Spleen (tissue), 11 donors: ENCODE results near the gene C4B. TPM values are rescaled to one million over a fixed set of nuclear protein-coding genes. Genes with fewer than 3 reads are reported as not detected.
"Not testable (repeated sequence)": the region's sequence is repeated elsewhere in the genome, so short reads cannot be mapped to it uniquely, and the experiment has no call there.

ENCODE experiments used
- DNase-seq: peaks from one replicate; pipeline ENCODE4 v3.0.0-alpha.2; 2020
- H3K27ac ChIP-seq, 8 donors: fragments of 200-600 bp; sonication (generic) in 7 of 8; 1 replicate in 4 of 8; 2 replicates in 4 of 8; pipeline versions ENCODE4 v1.5.0 to v1.8.0; 2016 to 2021; ENCODE audit warnings: inconsistent platforms in 4 of 8, mild to moderate bottlenecking in 4 of 8, moderate library complexity in 1 of 8
- H3K27me3 ChIP-seq, 7 donors: fragments of 200-600 bp; sonication (generic) in 6 of 7; replicated peaks in 1 of 7; 1 replicate in 4 of 7; 2 replicates in 3 of 7; pipeline versions ENCODE4 v1.5.0 to v1.8.0; 2016 to 2021; ENCODE audit warnings: inconsistent platforms in 3 of 7, mild to moderate bottlenecking in 1 of 7
- H3K36me3 ChIP-seq, 6 donors: fragments of 200-600 bp; sonication (generic) in 5 of 6; 1 replicate in 4 of 6; 2 replicates in 2 of 6; pipeline versions ENCODE4 v1.5.0 to v1.8.0; 2016 to 2021; ENCODE audit warnings: inconsistent platforms in 2 of 6
- H3K4me1 ChIP-seq, 6 donors: fragments of 200-600 bp; sonication (generic) in 5 of 6; 1 replicate in 3 of 6; 2 replicates in 3 of 6; pipeline versions ENCODE4 v1.5.0 to v1.8.0; 2016 to 2021; ENCODE audit warnings: inconsistent platforms in 3 of 6
- H3K4me3 ChIP-seq, 8 donors: fragments of 200-600 bp; sonication (generic) in 7 of 8; 1 replicate in 4 of 8; 2 replicates in 4 of 8; pipeline versions ENCODE4 v1.5.0 to v1.8.0; 2016 to 2021; ENCODE audit warnings: inconsistent platforms in 4 of 8, mild to moderate bottlenecking in 4 of 8, moderate library complexity in 2 of 8
- H3K9me3 ChIP-seq, 8 donors: fragments of 200-600 bp; sonication (generic) in 7 of 8; 1 replicate in 4 of 8; 2 replicates in 4 of 8; pipeline versions ENCODE4 v1.5.0 to v1.8.0; 2016 to 2021; ENCODE audit warnings: inconsistent platforms in 4 of 8
- POLR2A ChIP-seq, 3 donors: fragments of 450-650 bp; IDR thresholded peaks; one replicate each; pipeline ENCODE4 v1.5.1; 2017; ENCODE audit warnings: antibody characterized with exemption in 3 of 3, mild to moderate bottlenecking in 1 of 3
- POLR2AphosphoS5 ChIP-seq, 3 donors: sonication (generic); formaldehyde crosslinking; IDR thresholded peaks; one replicate each; pipeline ENCODE4 v1.5.1; 2017; ENCODE audit warnings: antibody characterized with exemption in 3 of 3
- WGBS, 5 donors: extraction: QIAGEN DNeasy Blood & Tissue Kit in 3 of 5; methylation state at CpG; one replicate each; pipeline versions ENCODE4 v1.1.5 to v1.1.7; 2013 to 2018; 5-methylcytosine and 5-hydroxymethylcytosine counted together
- intact Hi-C: fragments of 100-400 bp; cut with DNase I; formaldehyde crosslinking; loops from one replicate; pipeline ENCODE4 v1.15.0; 2023; ENCODE audit warnings: low total_unique reads
- polyA plus RNA-seq, 3 donors: library from polyadenylated mRNA; stranded (reverse); fragments of 200-250 nt; gene quantifications; one replicate each; pipeline ENCODE4 v1.2.1, GENCODE V29; 2013
- total RNA-seq, 7 donors: library from RNA; depleted of rRNA in 3 of 7; stranded (reverse); fragments of >200 nt in 3 of 7; fragmentation: NEBNext Ultra II Directional in 4 of 7; extraction: Animal tissue kit (Norgen Biotek cat#: 25700) in 4 of 7; gene quantifications; one replicate each; pipeline versions ENCODE4 v1.1.0 to v1.2.1, GENCODE V29; 2016 to 2021
- TF ChIP-seq, protein P1 (sequence below), 11 experiments: fragments of 200-600 bp in 7 of 11; fragments of 450-650 bp in 4 of 11; sonication (generic) in 4 of 11; IDR thresholded peaks in 8 of 11; conservative IDR thresholded peaks in 3 of 11; 1 replicate in 7 of 11; 2 replicates in 4 of 11; pipeline versions ENCODE4 v1.4.0 to v1.8.0; 2016 to 2021; ENCODE audit warnings: antibody characterized with exemption in 11 of 11, inconsistent platforms in 4 of 11, mild to moderate bottlenecking in 1 of 11
- donor health status: healthy with polysubstance abuse.
- donor health status: DM: no; HTN: no; CAD: no; lungs with moderate emphysema.
- donor health status: DM: no; HTN: no; CAD: no.
- donor health status: Bipolar disorder and iron deficiency.
- donor health status: healthy.
- donor health status: DM: no; HTN: no; CAD: no.
- donor health status: DM: yes; HTN: yes; CAD: no.

Gene C4B
- total and polyA plus RNA-seq, 10 donors = 57.8 to 308 (median 103) TPM

DNA sequence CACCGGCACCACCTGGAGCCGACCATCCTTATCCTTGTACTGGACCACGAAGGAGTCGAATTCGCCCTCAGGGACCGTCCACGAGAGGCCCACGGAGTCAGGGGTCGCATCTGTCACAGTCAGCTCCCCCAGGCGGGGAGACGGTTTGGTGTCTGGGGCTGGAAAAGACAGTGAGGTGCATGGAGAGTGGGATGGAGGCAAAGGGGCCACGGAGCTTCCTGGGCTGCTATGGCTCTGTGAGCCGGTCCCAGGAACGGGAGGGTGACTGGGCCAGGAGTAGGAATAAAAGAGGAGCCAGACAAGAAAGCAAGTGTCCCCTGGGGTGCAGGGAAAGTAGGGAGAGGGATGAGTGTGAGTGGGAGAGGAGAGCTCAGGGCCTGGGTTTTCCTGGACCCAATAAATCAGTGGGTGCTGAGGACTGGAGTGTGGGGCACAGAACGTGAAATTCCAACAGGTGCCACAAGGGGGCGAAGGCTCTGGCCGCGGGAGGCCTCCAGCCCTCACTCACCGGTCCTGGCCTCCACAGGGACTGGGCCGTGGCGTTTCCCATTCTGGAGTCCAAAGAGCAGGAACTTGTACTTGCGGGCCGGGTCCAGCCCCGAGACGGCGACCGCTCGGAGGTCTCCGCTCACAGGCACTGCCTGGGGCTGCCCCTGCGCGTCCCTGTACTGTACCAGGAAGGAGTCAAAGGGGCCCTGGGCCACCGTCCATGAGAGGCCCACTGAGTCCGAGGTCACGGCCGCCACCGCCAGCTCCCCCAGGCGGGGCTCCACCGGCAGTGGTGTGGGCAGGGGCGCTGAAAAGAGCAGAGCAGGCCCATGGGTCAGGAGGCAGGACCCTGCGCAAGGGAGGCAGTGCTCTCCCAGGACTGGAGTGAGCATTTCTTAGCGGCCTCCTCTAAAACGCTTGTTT lies 33.5 kb downstream of the C4B start:
- Histone ChIP-seq H3K27ac (peak overlapping the region in 5 of 8 donors; percentile 16 to 67 (median 60)), H3K4me1 (peaks cover 0 to 30% (median 21%) of the 10 kb centered on the region in 6 donors), H3K4me3 (peak overlapping the region in 1 of 8 donors; percentile 25), H3K27me3 (no peaks in the 10 kb centered on the region), H3K36me3 (peaks cover 0 to 18% (median 0%) of the 10 kb centered on the region in 6 donors), H3K9me3 (no peaks in the 10 kb centered on the region)
- intact Hi-C loops = no loop called here
- TF ChIP-seq, protein P1, sequence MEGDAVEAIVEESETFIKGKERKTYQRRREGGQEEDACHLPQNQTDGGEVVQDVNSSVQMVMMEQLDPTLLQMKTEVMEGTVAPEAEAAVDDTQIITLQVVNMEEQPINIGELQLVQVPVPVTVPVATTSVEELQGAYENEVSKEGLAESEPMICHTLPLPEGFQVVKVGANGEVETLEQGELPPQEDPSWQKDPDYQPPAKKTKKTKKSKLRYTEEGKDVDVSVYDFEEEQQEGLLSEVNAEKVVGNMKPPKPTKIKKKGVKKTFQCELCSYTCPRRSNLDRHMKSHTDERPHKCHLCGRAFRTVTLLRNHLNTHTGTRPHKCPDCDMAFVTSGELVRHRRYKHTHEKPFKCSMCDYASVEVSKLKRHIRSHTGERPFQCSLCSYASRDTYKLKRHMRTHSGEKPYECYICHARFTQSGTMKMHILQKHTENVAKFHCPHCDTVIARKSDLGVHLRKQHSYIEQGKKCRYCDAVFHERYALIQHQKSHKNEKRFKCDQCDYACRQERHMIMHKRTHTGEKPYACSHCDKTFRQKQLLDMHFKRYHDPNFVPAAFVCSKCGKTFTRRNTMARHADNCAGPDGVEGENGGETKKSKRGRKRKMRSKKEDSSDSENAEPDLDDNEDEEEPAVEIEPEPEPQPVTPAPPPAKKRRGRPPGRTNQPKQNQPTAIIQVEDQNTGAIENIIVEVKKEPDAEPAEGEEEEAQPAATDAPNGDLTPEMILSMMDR (IDR thresholded peaks at IDR 0.05 in 8 of 11, conservative IDR thresholded peaks at IDR 0.05 in 3 of 11) = peak; percentile 64 to 95 (median 86)
- TF ChIP-seq POLR2A (IDR thresholded peaks at IDR 0.05) (no peak), POLR2AphosphoS5 (IDR thresholded peaks at IDR 0.05) (peak; percentile 28 to 74 (median 69))
- 47 to 58% (median 48%) methylated on average over 29 to 42 of the region's 42 CpGs for WGBS, 5 donors
- DNase-seq = peak; percentile 90

DNA sequence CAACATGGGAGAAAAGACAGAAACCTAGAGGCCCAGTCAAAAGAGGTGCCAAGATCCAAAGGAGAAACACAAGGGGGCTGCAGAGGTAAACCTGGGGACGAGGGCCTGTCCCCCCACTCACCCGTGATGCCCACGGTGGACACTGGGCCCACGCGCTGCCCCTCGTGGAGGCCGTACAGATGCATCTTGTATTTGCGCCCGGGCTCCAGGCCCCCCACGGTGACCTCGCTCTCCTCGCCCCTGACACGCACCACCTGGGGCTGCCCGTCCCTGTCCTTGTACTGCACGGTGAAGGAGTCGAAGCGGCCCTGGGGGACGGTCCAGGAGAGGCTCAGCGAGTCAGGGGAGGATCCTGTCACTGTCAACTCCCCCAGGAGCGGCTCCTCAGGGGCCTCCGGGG lies 34.6 kb downstream of the C4B start:
- H3K9me3 ChIP-seq, H3K27ac ChIP-seq, intact Hi-C loops, DNase-seq, H3K27me3 ChIP-seq, H3K4me3 ChIP-seq: not testable (repeated sequence)
- peaks cover 0 to 30% (median 21%) of the 10 kb centered on the region in 6 donors for H3K4me1 ChIP-seq
- WGBS, 5 donors = 91 to 94% (median 92%) methylated on average over 21 of the region's 21 CpGs
- H3K36me3 ChIP-seq = peaks cover 0 to 23% (median 0%) of the 10 kb centered on the region in 6 donors

DNA sequence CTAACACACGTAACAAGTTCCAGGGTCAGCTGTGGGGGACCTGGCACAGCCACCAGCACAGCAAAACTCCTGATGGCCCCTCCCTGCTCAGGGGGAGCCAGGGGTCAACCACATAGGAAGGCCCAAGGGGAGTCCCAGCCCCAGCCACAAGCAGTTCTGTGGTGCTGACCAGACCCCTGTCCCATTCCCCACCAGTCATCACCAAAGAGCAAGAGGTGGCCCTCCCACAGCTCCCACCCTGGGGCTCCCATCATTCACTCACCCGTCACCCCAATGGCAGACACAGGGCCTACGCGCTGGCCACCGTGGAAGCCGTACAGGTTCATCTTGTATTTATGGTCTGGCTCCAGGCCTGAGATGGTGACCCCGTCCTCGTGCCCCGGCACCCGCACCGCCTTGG lies 35.1 kb downstream of the C4B start:
- Histone ChIP-seq H3K36me3 (peaks cover 0 to 23% (median 0%) of the 10 kb centered on the region in 6 donors), H3K4me1 (peaks cover 0 to 30% (median 21%) of the 10 kb centered on the region in 6 donors)
- H3K9me3 ChIP-seq, DNase-seq, H3K27me3 ChIP-seq, H3K4me3 ChIP-seq, H3K27ac ChIP-seq, intact Hi-C loops: not testable (repeated sequence)
- peak in 1 of 3 donors; percentile 7 for TF ChIP-seq POLR2AphosphoS5 (IDR thresholded peaks at IDR 0.05)
- 87 to 97% (median 94%) methylated on average over 6 to 11 of the region's 11 CpGs for WGBS, 5 donors

DNA sequence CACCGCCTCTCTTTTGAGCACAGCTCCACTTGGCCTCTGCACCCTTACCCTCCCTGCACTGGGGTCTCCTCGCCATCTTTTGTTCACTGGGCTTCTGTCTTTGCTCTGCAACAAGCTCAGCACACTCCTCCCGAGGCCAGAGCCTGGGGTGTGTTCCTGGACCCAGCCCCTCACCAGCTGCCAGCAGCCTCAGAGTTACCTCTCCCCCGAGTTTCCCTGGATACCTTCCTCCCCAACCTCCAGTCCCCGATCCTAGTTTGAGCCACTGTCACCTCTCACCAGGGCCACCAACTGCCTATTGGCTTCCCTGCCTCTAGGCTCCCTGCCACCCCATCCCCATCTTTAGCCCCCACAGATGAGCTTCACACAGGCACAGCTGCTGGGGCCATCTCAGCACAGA lies 36.0 kb downstream of the C4B start:
- DNase-seq = no peak
- peaks cover 0 to 30% (median 0%) of the 10 kb centered on the region in 6 donors for H3K36me3 ChIP-seq

DNA sequence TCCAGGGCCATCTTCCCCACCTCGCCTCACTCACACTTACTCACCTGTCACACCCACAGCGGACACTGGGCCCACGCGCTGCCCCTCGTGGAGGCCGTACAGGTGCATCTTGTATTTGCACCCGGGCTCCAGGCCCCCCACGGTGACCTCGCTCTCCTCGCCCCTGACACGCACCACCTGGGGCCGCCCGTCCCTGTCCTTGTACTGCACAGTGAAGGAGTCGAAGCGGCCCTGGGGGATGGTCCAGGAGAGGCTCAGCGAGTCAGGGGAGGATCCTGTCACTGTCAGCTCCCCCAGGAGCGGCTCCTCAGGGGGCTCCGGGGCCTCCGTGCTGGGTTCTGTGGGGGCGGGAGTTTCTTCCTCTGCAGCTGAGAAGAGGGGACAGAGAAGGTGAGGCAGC lies 38.0 kb downstream of the C4B start:
- H3K9me3 ChIP-seq, H3K27ac ChIP-seq, H3K27me3 ChIP-seq, DNase-seq, H3K4me3 ChIP-seq, intact Hi-C loops: not testable (repeated sequence)
- 85 to 91% (median 88%) methylated on average over 20 of the region's 20 CpGs for WGBS, 5 donors
- Histone ChIP-seq H3K36me3 (peaks cover 0 to 46% (median 0%) of the 10 kb centered on the region in 6 donors), H3K4me1 (peaks cover 0 to 13% (median 12%) of the 10 kb centered on the region in 6 donors)

More for the DNA sequence above, 36.0 kb downstream of the C4B start:
- Histone ChIP-seq H3K9me3 (no peaks in the 10 kb centered on the region), H3K27me3 (no peaks in the 10 kb centered on the region), H3K4me1 (peaks cover 0 to 30% (median 21%) of the 10 kb centered on the region in 6 donors), H3K4me3 (no peak overlapping the region), H3K27ac (no peak overlapping the region)
- 69 to 82% (median 78%) methylated on average over 5 of the region's 5 CpGs for whole genome bisulfite sequencing, 5 donors
- TF ChIP-seq POLR2A (IDR thresholded peaks at IDR 0.05) (no peak), POLR2AphosphoS5 (IDR thresholded peaks at IDR 0.05) (no peak)
- TF ChIP-seq, protein P1 (IDR thresholded peaks at IDR 0.05 in 8 of 11, conservative IDR thresholded peaks at IDR 0.05 in 3 of 11) = no peak
- intact Hi-C loops = no loop called here

DNA sequence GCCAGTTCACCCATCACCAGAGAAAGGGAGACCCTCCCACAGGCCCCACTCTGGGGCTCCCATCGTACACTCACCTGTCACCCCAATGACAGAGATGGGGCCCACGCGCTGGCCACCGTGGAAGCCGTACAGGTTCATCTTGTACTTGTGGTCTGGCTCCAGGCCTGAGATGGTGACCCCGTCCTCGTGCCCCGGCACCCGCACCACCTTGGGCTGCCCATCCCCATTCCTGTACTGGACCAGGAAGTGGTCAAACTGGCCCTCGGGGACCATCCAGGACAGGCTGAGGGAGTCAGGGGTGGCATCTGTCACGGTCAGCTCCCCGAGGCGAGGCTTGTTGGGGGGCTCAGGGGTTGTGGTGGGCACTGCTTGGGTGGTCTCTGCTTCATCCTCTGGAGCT lies 38.7 kb downstream of the C4B start:
- H3K27me3 ChIP-seq, DNase-seq, H3K9me3 ChIP-seq, H3K4me1 ChIP-seq, H3K4me3 ChIP-seq, intact Hi-C loops, H3K27ac ChIP-seq: not testable (repeated sequence)
- 88 to 96% (median 89%) methylated on average over 13 of the region's 13 CpGs; no CpG with 5 or more reads in 1 of the 5 donors for WGBS, 5 donors
- peaks cover 0 to 53% (median 0%) of the 10 kb centered on the region in 6 donors for H3K36me3 ChIP-seq

DNA sequence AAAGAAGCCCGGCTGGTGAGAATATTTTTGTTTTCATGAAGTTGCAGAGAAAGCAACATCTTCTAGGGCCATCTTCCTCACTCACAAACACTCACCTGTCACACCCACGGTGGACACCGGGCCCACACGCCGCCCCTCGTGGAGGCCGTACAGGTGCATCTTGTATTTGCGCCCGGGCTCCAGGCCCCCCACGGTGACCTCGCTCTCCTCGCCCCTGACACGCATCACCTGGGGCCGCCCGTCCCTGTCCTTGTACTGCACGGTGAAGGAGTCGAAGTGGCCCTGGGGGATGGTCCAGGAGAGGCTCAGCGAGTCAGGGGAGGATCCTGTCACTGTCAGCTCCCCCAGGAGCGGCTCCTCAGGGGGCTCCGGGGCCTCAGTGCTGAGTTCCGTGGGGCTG lies 41.2 kb downstream of the C4B start:
- intact Hi-C loops, DNase-seq, H3K4me1 ChIP-seq, H3K27ac ChIP-seq, H3K4me3 ChIP-seq, H3K27me3 ChIP-seq, H3K9me3 ChIP-seq: not testable (repeated sequence)
- 92 to 96% (median 95%) methylated on average over 19 to 21 of the region's 21 CpGs for WGBS, 5 donors
- peaks cover 0 to 74% (median 0%) of the 10 kb centered on the region in 6 donors for H3K36me3 ChIP-seq
